ENCODE results near the gene SLC16A1. TPM values are rescaled to one million over a fixed set of nuclear protein-coding genes. Genes with fewer than 3 reads are reported as not detected.
A peak's percentile ranks its signal among the peaks of the same experiment; 100 is the strongest.

SLC16A1 gene
- total and polyA plus RNA-seq, 3 experiments from 2014 or later: 12.4 to 75.8 (median 75.3) TPM

- no peaks in the 10 kb centered on the region for H3K4me1 ChIP-seq (ENCODE audit: insufficient read depth, low read length)
- ChIA-PET POLR2A (no interaction called here), CTCF (no interaction called here)
- Mint-ChIP-seq H3K4me1 (no peaks in the 10 kb centered on the region), H3K27ac (peak overlapping the region in 1 of 8 donors; percentile 23), H3K9me3 (no peaks in the 10 kb centered on the region), H3K27me3 (peaks cover 5 to 8% of the 10 kb centered on the region in 2 donors), H3K36me3 (no peaks in the 10 kb centered on the region), H3K4me3 (no peak overlapping the region)
- H3K36me3 ChIP-seq (ENCODE audit: insufficient read depth, low read length): no peaks in the 10 kb centered on the region
- no peak overlapping the region for H3K4me3 ChIP-seq (ENCODE audit: low read length)
- no peaks in the 10 kb centered on the region for H3K27me3 ChIP-seq (ENCODE audit: insufficient read depth, low read length, poor library complexity, severe bottlenecking)
- H3K27ac ChIP-seq (ENCODE audit: low read depth, low read length): no peak overlapping the region
- DNase-seq: no peak
- no peaks in the 10 kb centered on the region for H3K9me3 ChIP-seq (ENCODE audit: low read length)
Measured at GRCh38 chr1:112869895-112870294, 86.1 kb downstream of the SLC16A1 start.

GRCh38 chr1:112868191-112868590, 87.8 kb downstream of the SLC16A1 start:
- Mint-ChIP-seq H3K27ac (no peak overlapping the region), H3K9me3 (no peaks in the 10 kb centered on the region), H3K36me3 (no peaks in the 10 kb centered on the region), H3K4me1 (peaks cover 3 to 6% (median 5%) of the 10 kb centered on the region in 3 donors), H3K4me3 (no peak overlapping the region), H3K27me3 (peaks cover 0 to 8% of the 10 kb centered on the region in 2 donors)
- ChIA-PET POLR2A (interaction anchor here (0.6 kb wide), 1 partner anchor 25 kb away, joined by 4 read pairs; no protein-coding TSS in a partner anchor), CTCF (interaction anchor here (2.2 kb wide), 1 partner anchor 12 kb away, joined by 7 read pairs; no protein-coding TSS in a partner anchor)
- Histone ChIP-seq H3K9me3 (ENCODE audit: low read length) (no peaks in the 10 kb centered on the region), H3K36me3 (ENCODE audit: insufficient read depth, low read length) (no peaks in the 10 kb centered on the region), H3K4me1 (ENCODE audit: insufficient read depth, low read length) (no peaks in the 10 kb centered on the region), H3K27me3 (ENCODE audit: insufficient read depth, low read length, poor library complexity, severe bottlenecking) (no peaks in the 10 kb centered on the region), H3K4me3 (ENCODE audit: low read length) (no peak overlapping the region), H3K27ac (ENCODE audit: low read depth, low read length) (no peak overlapping the region)
- DNase-seq: no peak

DNA sequence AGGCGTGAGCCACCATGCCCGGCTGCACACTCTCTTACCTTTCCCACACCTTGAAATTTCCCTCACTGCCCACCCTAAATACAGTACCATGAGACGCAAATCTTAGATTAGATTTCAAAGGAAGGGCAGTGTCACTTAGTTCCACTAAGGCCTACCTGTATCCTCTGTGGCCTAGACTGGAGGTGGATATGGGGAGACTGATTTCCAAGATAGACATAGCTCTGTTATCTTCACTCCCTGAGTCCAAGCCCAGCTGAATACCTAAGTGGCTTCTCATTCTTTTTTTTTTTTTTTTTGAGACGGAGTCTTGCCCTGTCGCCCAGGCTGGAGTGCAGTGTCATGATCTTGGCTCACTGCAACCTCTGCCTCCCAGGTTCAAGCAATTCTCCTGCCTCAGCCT, 89.0 kb downstream of the SLC16A1 start:
- no peaks in the 10 kb centered on the region for H3K36me3 Mint-ChIP-seq
- H3K9me3 Mint-ChIP-seq: no peaks in the 10 kb centered on the region
- POLR2A ChIA-PET: no interaction called here
- H3K4me3 ChIP-seq (ENCODE audit: low read length): no peak overlapping the region
- DNase-seq: no peak
- H3K27ac Mint-ChIP-seq: no peak overlapping the region
- H3K4me3 Mint-ChIP-seq: no peak overlapping the region
- H3K27ac ChIP-seq (ENCODE audit: low read depth, low read length): no peak overlapping the region
- peaks cover 3 to 6% (median 5%) of the 10 kb centered on the region in 3 donors for H3K4me1 Mint-ChIP-seq
- CTCF ChIA-PET: interaction anchor here (2.2 kb wide), 1 partner anchor 13 kb away, joined by 7 read pairs; no protein-coding TSS in a partner anchor
- H3K4me1 ChIP-seq (ENCODE audit: insufficient read depth, low read length): no peaks in the 10 kb centered on the region
- no peaks in the 10 kb centered on the region for H3K36me3 ChIP-seq (ENCODE audit: insufficient read depth, low read length)
- H3K27me3 Mint-ChIP-seq: peaks cover 0 to 8% of the 10 kb centered on the region in 2 donors
- no peaks in the 10 kb centered on the region for H3K9me3 ChIP-seq (ENCODE audit: low read length)
- no peaks in the 10 kb centered on the region for H3K27me3 ChIP-seq (ENCODE audit: insufficient read depth, low read length, poor library complexity, severe bottlenecking)

DNA sequence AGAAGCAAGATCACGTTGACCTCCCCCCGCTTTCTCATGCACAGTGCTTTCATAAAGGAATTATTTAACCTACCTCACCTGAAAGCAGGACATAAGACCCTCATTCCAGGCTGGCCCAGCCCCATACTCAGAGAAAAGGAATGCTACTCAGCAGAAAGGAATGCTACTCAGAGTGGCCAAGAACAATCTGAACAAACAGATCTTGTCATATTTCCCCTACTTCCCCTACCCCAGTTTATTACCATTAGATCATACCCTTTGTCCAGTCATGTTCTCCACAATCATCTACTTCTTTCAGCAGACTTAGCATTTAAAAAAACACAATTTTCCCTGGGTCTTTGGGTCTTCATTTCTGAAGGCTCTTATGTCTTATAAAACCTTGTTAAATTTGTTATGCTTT, 89.8 kb downstream of the SLC16A1 start:
- no peaks in the 10 kb centered on the region for H3K9me3 Mint-ChIP-seq
- POLR2A ChIA-PET: no interaction called here
- H3K4me1 Mint-ChIP-seq: peaks cover 3 to 6% (median 5%) of the 10 kb centered on the region in 3 donors
- Histone ChIP-seq H3K36me3 (ENCODE audit: insufficient read depth, low read length) (no peaks in the 10 kb centered on the region), H3K9me3 (ENCODE audit: low read length) (no peaks in the 10 kb centered on the region), H3K27me3 (ENCODE audit: insufficient read depth, low read length, poor library complexity, severe bottlenecking) (no peaks in the 10 kb centered on the region), H3K4me1 (ENCODE audit: insufficient read depth, low read length) (no peaks in the 10 kb centered on the region), H3K4me3 (ENCODE audit: low read length) (no peak overlapping the region), H3K27ac (ENCODE audit: low read depth, low read length) (no peak overlapping the region)
- no peaks in the 10 kb centered on the region for H3K36me3 Mint-ChIP-seq
- no peak overlapping the region for H3K4me3 Mint-ChIP-seq
- H3K27me3 Mint-ChIP-seq: peaks cover 0 to 4% of the 10 kb centered on the region in 2 donors
- CTCF ChIA-PET: interaction anchor here (2.2 kb wide), 1 partner anchor 14 kb away, joined by 7 read pairs; no protein-coding TSS in a partner anchor
- no peak overlapping the region for H3K27ac Mint-ChIP-seq
- DNase-seq: no peak

GRCh38 chr1:112862753-112863426, 93.1 kb downstream of the SLC16A1 start:
- POLR2A ChIA-PET: no interaction called here
- H3K27ac ChIP-seq (ENCODE audit: low read depth, low read length): no peak overlapping the region
- H3K9me3 ChIP-seq (ENCODE audit: low read length): no peaks in the 10 kb centered on the region
- H3K36me3 Mint-ChIP-seq: no peaks in the 10 kb centered on the region
- no peaks in the 10 kb centered on the region for H3K27me3 Mint-ChIP-seq
- CTCF ChIA-PET: no interaction called here
- no peaks in the 10 kb centered on the region for H3K4me1 ChIP-seq (ENCODE audit: insufficient read depth, low read length)
- H3K4me3 ChIP-seq (ENCODE audit: low read length): no peak overlapping the region
- H3K27ac Mint-ChIP-seq: peak overlapping the region in 1 of 8 donors; percentile 18
- no peak overlapping the region for H3K4me3 Mint-ChIP-seq
- no peaks in the 10 kb centered on the region for H3K27me3 ChIP-seq (ENCODE audit: insufficient read depth, low read length, poor library complexity, severe bottlenecking)
- DNase-seq: no peak
- H3K9me3 Mint-ChIP-seq: no peaks in the 10 kb centered on the region
- no peaks in the 10 kb centered on the region for H3K36me3 ChIP-seq (ENCODE audit: insufficient read depth, low read length)
- peaks cover 3 to 6% (median 5%) of the 10 kb centered on the region in 3 donors for H3K4me1 Mint-ChIP-seq

Other genes starting within 250 kb of the SLC16A1 start
- gene RHOC, start 249.1 kb downstream of the SLC16A1 start, total RNA-seq: 10 to 100 TPM; 20.3 to 23.0 TPM
- 53.2 TPM for gene RHOC, start 249.1 kb downstream of the SLC16A1 start, polyA plus RNA-seq
- under 1 TPM in 1 of 2 experiments, not detected in 1; 0.33 TPM for gene PPM1J, start 240.9 kb downstream of the SLC16A1 start, total RNA-seq
- not detected for gene PPM1J, start 240.9 kb downstream of the SLC16A1 start, polyA plus RNA-seq
- gene LRIG2, start 117.0 kb upstream of the SLC16A1 start, total RNA-seq: 1 to 10 TPM; 8.1 to 8.2 TPM
- 7.7 TPM for gene LRIG2, start 117.0 kb upstream of the SLC16A1 start, polyA plus RNA-seq

Measured in CD8-positive, alpha-beta memory T cell (primary cell).